NOMO-1 treated with dmso at 0.1 percent for 144 hours (cell line): ENCODE data around the gene MYO5C.
A peak's percentile ranks its signal among the peaks of the same experiment; 100 is the strongest.

Experiments used
- DNase-seq: peaks from one replicate; lab custom pipeline; 2025; ENCODE audit not compliant: unreplicated experiment; lab: John Stamatoyannopoulos, UW

MYO5C gene

GRCh38 chr15:52218371-52218770 lies 77.2 kb downstream of the MYO5C start:
- DNase-seq, result no peak

GRCh38 chr15:52217186-52217585 lies 78.4 kb downstream of the MYO5C start:
- DNase-seq, result no peak

- no peak for DNase-seq
These were observed 81.1 kb downstream of the MYO5C start for GRCh38 chr15:52214553-52214952.

- DNase-seq, result no peak
These were observed 82.4 kb downstream of the MYO5C start for GRCh38 chr15:52213206-52213605.

- DNase-seq, result peak; percentile 42
These were observed 87.2 kb downstream of the MYO5C start for GRCh38 chr15:52208306-52208946.

- DNase-seq, result no peak
These were observed 88.4 kb downstream of the MYO5C start for GRCh38 chr15:52207191-52207590.

GRCh38 chr15:52206446-52206845 lies 89.2 kb downstream of the MYO5C start:
- no peak for DNase-seq

GRCh38 chr15:52204657-52205056 lies 90.9 kb downstream of the MYO5C start:
- DNase-seq, result no peak

GRCh38 chr15:52200831-52201365 lies 94.7 kb downstream of the MYO5C start:
- no peak for DNase-seq

GRCh38 chr15:52199271-52199670 lies 96.3 kb downstream of the MYO5C start:
- DNase-seq, result no peak

- no peak for DNase-seq
These were observed 98.7 kb downstream of the MYO5C start for GRCh38 chr15:52196891-52197290.

- no peak for DNase-seq
These were observed 101.8 kb downstream of the MYO5C start for GRCh38 chr15:52193791-52194190.

GRCh38 chr15:52193321-52193720 lies 102.3 kb downstream of the MYO5C start:
- DNase-seq, result no peak

GRCh38 chr15:52191207-52191606 lies 104.4 kb downstream of the MYO5C start, which contains the start of gene GNB5:
GNB5 (minus strand) TSS chr15:52191392; CDS start chr15:52184676, 6,716 bp downstream.
- no peak for DNase-seq

GRCh38 chr15:52186651-52187486 lies 108.7 kb downstream of the MYO5C start:
- DNase-seq, result no peak

- DNase-seq, result no peak
These were observed 110.4 kb downstream of the MYO5C start for GRCh38 chr15:52185151-52185561.

GRCh38 chr15:52184721-52185120 lies 110.9 kb downstream of the MYO5C start:
- DNase-seq, result no peak

- DNase-seq, result no peak
These were observed 111.9 kb downstream of the MYO5C start for GRCh38 chr15:52183562-52184173.

- no peak for DNase-seq
These were observed 113.4 kb downstream of the MYO5C start for GRCh38 chr15:52181938-52182780.

- no peak for DNase-seq
These were observed 114.7 kb downstream of the MYO5C start for GRCh38 chr15:52180851-52181450.
